Ovary (tissue), 9 donors: ENCODE results near the gene STAT5A. TPM values are rescaled to one million over a fixed set of nuclear protein-coding genes. Genes with fewer than 3 reads are reported as not detected.

Experiments used
- DNase-seq, 5 donors: peaks; one replicate each; pipeline ENCODE4 v3.0.0-alpha.2; 2019 to 2020
- H3K27ac ChIP-seq, 2 donors: fragments of 200-600 bp; one replicate each; pipeline versions ENCODE4 v1.5.1 to v1.8.0; 2019 to 2022
- H3K27me3 ChIP-seq: fragments of 200-600 bp; one replicate; pipeline ENCODE4 v1.8.0; 2022
- H3K36me3 ChIP-seq: fragments of 200-600 bp; sonication (generic); one replicate; pipeline ENCODE4 v1.5.1; 2019
- H3K4me1 ChIP-seq: one replicate; pipeline ENCODE4 v1.8.1; 2013; ENCODE audit warnings: mild to moderate bottlenecking, moderate library complexity; ENCODE audit not compliant: insufficient read depth
- H3K4me3 ChIP-seq: fragments of 200-600 bp; sonication (generic); one replicate; pipeline ENCODE4 v1.5.1; 2017
- H3K9me3 ChIP-seq, 2 donors: fragments of 200-600 bp in 1 of 2; sonication (generic) in 1 of 2; one replicate each; pipeline versions ENCODE4 v1.5.1 to v1.8.1; 2013 to 2019; ENCODE audit warnings: mild to moderate bottlenecking in 1 of 2, moderate library complexity in 1 of 2
- EP300 ChIP-seq: sonication (generic); formaldehyde crosslinking; IDR thresholded peaks from one replicate; pipeline ENCODE4 v1.6.1; 2017; ENCODE audit warnings: antibody characterized with exemption
- POLR2A ChIP-seq: fragments of 450-650 bp; IDR thresholded peaks from one replicate; pipeline ENCODE4 v1.6.1; 2017; ENCODE audit warnings: antibody characterized with exemption, mild to moderate bottlenecking, moderate library complexity
- WGBS, 3 donors: extraction: QIAGEN DNeasy Blood & Tissue Kit in 1 of 3; methylation state at CpG; one replicate each; pipeline versions ENCODE4 v1.1.5 to v1.1.7; 2013 to 2017; 5-methylcytosine and 5-hydroxymethylcytosine counted together
- intact Hi-C, 4 donors: fragments of 100-400 bp; cut with DNase I; formaldehyde crosslinking; loops; one replicate each; pipeline versions ENCODE4 v1.11.0 to v1.15.1; 2022 to 2023
- polyA plus RNA-seq, 2 donors: library from polyadenylated mRNA; stranded (reverse); fragments of 200-250 nt in 1 of 2; fragments of 350-450 nt in 1 of 2; fragmentation: Illumina TruSeq in 1 of 2; extraction: RNeasy Lipid Tissue Mini Kit (QIAGEN cat#74804) in 1 of 2; gene quantifications; one replicate each; pipeline ENCODE4 v1.2.3, GENCODE V29; 2013 to 2014
- total RNA-seq, 7 donors: library from RNA; depleted of rRNA in 2 of 7; stranded (reverse); fragments of >200 nt in 2 of 7; fragmentation: NEBNext Ultra II Directional in 3 of 7; extraction: Animal tissue kit (Norgen Biotek cat#: 25700) in 3 of 7; gene quantifications; one replicate each; pipeline versions ENCODE4 v1.1.0 to v1.2.4, GENCODE V29; 2016 to 2023
- TF ChIP-seq, protein P1 (sequence below), 3 donors: fragments of 450-650 bp in 2 of 3; fragments of 200-600 bp in 1 of 3; IDR thresholded peaks; one replicate each; pipeline versions ENCODE4 v1.5.1 to v1.8.0; 2016 to 2022; ENCODE audit warnings: antibody characterized with exemption in 3 of 3, mild to moderate bottlenecking in 1 of 3
- donor health status: DM: no; HTN: no; CAD: no; lungs with moderate emphysema.
- donor health status: DM: no; HTN: no; CAD: no.
- donor health status: Bipolar disorder and iron deficiency.
- donor health status: DM: yes; HTN: yes; CAD: no.
- donor health status: DM: no; HTN: no; CAD: no.
- donor health status: DM: yes; HTN: yes; CAD: no.

The STAT5A gene
- total and polyA plus RNA-seq, 9 donors, result 19.5 to 82.8 (median 51.4) TPM

- H3K36me3 ChIP-seq, result no peaks in the 10 kb centered on the region
- H3K4me1 ChIP-seq, result peaks cover 14% of the 10 kb centered on the region
- H3K9me3 ChIP-seq, result no peaks in the 10 kb centered on the region
- TF ChIP-seq EP300 (no peak), POLR2A (no peak)
- TF ChIP-seq, protein P1, sequence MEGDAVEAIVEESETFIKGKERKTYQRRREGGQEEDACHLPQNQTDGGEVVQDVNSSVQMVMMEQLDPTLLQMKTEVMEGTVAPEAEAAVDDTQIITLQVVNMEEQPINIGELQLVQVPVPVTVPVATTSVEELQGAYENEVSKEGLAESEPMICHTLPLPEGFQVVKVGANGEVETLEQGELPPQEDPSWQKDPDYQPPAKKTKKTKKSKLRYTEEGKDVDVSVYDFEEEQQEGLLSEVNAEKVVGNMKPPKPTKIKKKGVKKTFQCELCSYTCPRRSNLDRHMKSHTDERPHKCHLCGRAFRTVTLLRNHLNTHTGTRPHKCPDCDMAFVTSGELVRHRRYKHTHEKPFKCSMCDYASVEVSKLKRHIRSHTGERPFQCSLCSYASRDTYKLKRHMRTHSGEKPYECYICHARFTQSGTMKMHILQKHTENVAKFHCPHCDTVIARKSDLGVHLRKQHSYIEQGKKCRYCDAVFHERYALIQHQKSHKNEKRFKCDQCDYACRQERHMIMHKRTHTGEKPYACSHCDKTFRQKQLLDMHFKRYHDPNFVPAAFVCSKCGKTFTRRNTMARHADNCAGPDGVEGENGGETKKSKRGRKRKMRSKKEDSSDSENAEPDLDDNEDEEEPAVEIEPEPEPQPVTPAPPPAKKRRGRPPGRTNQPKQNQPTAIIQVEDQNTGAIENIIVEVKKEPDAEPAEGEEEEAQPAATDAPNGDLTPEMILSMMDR (IDR thresholded peaks at IDR 0.05), result no peak
- intact Hi-C loops, result loop anchor here in 1 of 4 donors (5.0 kb wide), 1 partner anchor 1348 kb away; no protein-coding TSS in a partner anchor
- H3K27me3 ChIP-seq, result no peaks in the 10 kb centered on the region
- WGBS, 3 donors, result 33 to 53% (median 42%) methylated on average over 38 to 44 of the region's 44 CpGs
- peak; percentile 53 to 70 (median 64) for DNase-seq
- peak overlapping the region; percentile 70 for H3K4me3 ChIP-seq
- peak overlapping the region; percentile 63 to 87 for H3K27ac ChIP-seq
Measured at GRCh38 chr17:42288803-42289610, 709 bp downstream of the STAT5A start.

GRCh38 chr17:42289611-42290181, 1.4 kb downstream of the STAT5A start:
- no peaks in the 10 kb centered on the region for H3K9me3 ChIP-seq
- TF ChIP-seq, protein P1 (IDR thresholded peaks at IDR 0.05), result no peak
- no peak for TF ChIP-seq EP300
- TF ChIP-seq POLR2A, result no peak
- DNase-seq, result peak in 4 of 5 donors; percentile 12 to 40 (median 30)
- 85 to 91% (median 89%) methylated on average over 9 of the region's 9 CpGs for WGBS, 3 donors
- no peaks in the 10 kb centered on the region for H3K27me3 ChIP-seq
- peaks cover 14% of the 10 kb centered on the region for H3K4me1 ChIP-seq
- no peak overlapping the region for H3K4me3 ChIP-seq
- intact Hi-C loops, result loop anchor here in 1 of 4 donors (5.0 kb wide), 1 partner anchor 1348 kb away; no protein-coding TSS in a partner anchor
- H3K27ac ChIP-seq, result peak overlapping the region; percentile 63 to 87
- no peaks in the 10 kb centered on the region for H3K36me3 ChIP-seq

DNA sequence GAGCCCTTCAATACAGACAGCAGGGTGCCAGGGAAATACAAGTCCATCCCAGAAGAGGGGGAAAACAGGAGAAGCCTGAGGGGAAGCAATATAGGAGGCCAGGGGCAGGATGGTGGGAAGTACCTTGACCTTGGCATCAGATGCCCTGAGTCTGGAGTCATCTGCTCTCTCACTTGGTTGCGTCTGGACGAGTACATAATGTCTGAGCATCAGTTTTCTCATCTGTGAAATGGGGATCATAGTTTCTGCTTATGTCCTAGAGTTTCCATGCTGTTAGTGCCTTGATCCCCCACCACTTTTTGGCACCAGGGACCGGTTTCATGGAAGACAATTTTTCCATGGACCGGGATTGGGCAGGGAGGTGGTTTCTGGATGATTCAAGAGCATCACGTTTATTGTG, 2.3 kb downstream of the STAT5A start:
- H3K9me3 ChIP-seq, result no peaks in the 10 kb centered on the region
- intact Hi-C loops, result no loop called here
- no peak overlapping the region for H3K4me3 ChIP-seq
- H3K36me3 ChIP-seq, result no peaks in the 10 kb centered on the region
- H3K27me3 ChIP-seq, result no peaks in the 10 kb centered on the region
- 74 to 81% (median 76%) methylated on average over 5 of the region's 5 CpGs for WGBS, 3 donors
- DNase-seq, result peak in 3 of 5 donors; percentile 3 to 16 (median 16)
- H3K4me1 ChIP-seq, result peaks cover 14% of the 10 kb centered on the region
- no peak overlapping the region for H3K27ac ChIP-seq
- TF ChIP-seq POLR2A, result no peak
- TF ChIP-seq EP300, result no peak
- TF ChIP-seq, protein P1 (IDR thresholded peaks at IDR 0.05), result no peak

DNA sequence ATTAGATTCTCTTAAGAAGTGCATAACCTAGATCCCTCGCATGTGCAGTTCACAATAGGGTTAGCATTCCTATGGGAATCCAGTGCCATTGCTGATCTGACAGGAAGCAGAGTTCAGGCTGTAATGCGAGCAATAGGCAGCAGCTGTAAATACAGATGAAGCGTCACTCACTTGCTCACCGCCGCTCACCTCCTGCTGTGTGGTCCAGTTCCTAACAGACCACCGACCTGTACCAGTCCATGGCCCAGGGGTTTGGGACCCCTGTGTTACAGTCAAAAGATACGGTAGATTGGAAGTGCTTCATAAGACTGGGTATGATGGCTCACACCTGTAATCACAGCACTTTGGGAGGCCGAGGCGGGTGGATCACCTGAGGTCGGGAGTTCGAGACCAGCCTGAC, 2.8 kb downstream of the STAT5A start:
- H3K27me3 ChIP-seq, result no peaks in the 10 kb centered on the region
- 88 to 89% (median 88%) methylated on average over 11 of the region's 11 CpGs for WGBS, 3 donors
- intact Hi-C loops, result no loop called here
- peaks cover 14% of the 10 kb centered on the region for H3K4me1 ChIP-seq
- no peak overlapping the region for H3K4me3 ChIP-seq
- DNase-seq, result peak in 3 of 5 donors; percentile 11 to 25 (median 11)
- TF ChIP-seq, protein P1 (IDR thresholded peaks at IDR 0.05), result no peak
- TF ChIP-seq EP300, result no peak
- no peak for TF ChIP-seq POLR2A
- no peaks in the 10 kb centered on the region for H3K36me3 ChIP-seq
- no peak overlapping the region for H3K27ac ChIP-seq
- no peaks in the 10 kb centered on the region for H3K9me3 ChIP-seq
